Measurements from ENCODE around the gene ZNF516.

ZNF516 gene

GRCh38 chr18:76319366-76319765, 175.7 kb downstream of the ZNF516 start:
- Histone ChIP-seq H3K4me3 (ENCODE audit: low read depth, low read length) (no peak overlapping the region), H3K4me1 (ENCODE audit: control insufficient read depth, insufficient read depth, low read length) (no peaks in the 10 kb centered on the region), H3K36me3 (ENCODE audit: control insufficient read depth in 2 of 2, insufficient read depth in 1 of 2, low read length in 2 of 2) (no peaks in the 10 kb centered on the region), H3K27ac (ENCODE audit: extremely low read depth, low read depth, low read length) (no peak overlapping the region), H3K9me3 (ENCODE audit: control insufficient read depth, insufficient read depth, low read depth, low read length) (no peaks in the 10 kb centered on the region)
- ChIA-PET POLR2A (no interaction called here), CTCF (interaction anchor here (0.8 to 1.7 kb wide), 2 partner anchors 9 to 13 kb away, joined by 3 to 4 read pairs; no protein-coding TSS in a partner anchor)
- no peak for TF ChIP-seq ZBTB8A (tag by site-specific recombination; IDR thresholded peaks at IDR 0.05)
- TF ChIP-seq, protein P1, sequence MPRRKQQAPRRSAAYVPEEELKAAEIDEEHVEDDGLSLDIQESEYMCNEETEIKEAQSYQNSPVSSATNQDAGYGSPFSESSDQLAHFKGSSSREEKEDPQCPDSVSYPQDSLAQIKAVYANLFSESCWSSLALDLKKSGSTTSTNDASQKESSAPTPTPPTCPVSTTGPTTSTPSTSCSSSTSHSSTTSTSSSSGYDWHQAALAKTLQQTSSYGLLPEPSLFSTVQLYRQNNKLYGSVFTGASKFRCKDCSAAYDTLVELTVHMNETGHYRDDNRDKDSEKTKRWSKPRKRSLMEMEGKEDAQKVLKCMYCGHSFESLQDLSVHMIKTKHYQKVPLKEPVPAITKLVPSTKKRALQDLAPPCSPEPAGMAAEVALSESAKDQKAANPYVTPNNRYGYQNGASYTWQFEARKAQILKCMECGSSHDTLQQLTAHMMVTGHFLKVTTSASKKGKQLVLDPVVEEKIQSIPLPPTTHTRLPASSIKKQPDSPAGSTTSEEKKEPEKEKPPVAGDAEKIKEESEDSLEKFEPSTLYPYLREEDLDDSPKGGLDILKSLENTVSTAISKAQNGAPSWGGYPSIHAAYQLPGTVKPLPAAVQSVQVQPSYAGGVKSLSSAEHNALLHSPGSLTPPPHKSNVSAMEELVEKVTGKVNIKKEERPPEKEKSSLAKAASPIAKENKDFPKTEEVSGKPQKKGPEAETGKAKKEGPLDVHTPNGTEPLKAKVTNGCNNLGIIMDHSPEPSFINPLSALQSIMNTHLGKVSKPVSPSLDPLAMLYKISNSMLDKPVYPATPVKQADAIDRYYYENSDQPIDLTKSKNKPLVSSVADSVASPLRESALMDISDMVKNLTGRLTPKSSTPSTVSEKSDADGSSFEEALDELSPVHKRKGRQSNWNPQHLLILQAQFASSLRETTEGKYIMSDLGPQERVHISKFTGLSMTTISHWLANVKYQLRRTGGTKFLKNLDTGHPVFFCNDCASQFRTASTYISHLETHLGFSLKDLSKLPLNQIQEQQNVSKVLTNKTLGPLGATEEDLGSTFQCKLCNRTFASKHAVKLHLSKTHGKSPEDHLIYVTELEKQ (tag by site-specific recombination; IDR thresholded peaks at IDR 0.05; ENCODE audit: borderline replicate concordance) = no peak
- TF ChIP-seq FEZF1 (tag by site-specific recombination; IDR thresholded peaks at IDR 0.05) = no peak
- TF ChIP-seq ZNF24 (tag by site-specific recombination; IDR thresholded peaks at IDR 0.05) = no peak
- TF ChIP-seq ZNF664 (tag by site-specific recombination; IDR thresholded peaks at IDR 0.05) = no peak
- no peak for TF ChIP-seq ZNF600 (tag by site-specific recombination; IDR thresholded peaks at IDR 0.05)

- POLR2A ChIA-PET = no interaction called here
- CTCF ChIA-PET = interaction anchor here (0.8 to 1.7 kb wide), 2 partner anchors 8 to 12 kb away, joined by 3 to 4 read pairs; no protein-coding TSS in a partner anchor
Observed at GRCh38 chr18:76318607-76319006, 176.4 kb downstream of the ZNF516 start.

More at GRCh38 chr18:76318607-76319006, 176.4 kb downstream of the ZNF516 start:
- Histone ChIP-seq H3K9me3 (ENCODE audit: control insufficient read depth, insufficient read depth, low read depth, low read length) (no peaks in the 10 kb centered on the region), H3K27ac (ENCODE audit: extremely low read depth, low read depth, low read length) (no peak overlapping the region), H3K4me3 (ENCODE audit: low read depth, low read length) (no peak overlapping the region), H3K36me3 (ENCODE audit: control insufficient read depth in 2 of 2, insufficient read depth in 1 of 2, low read length in 2 of 2) (no peaks in the 10 kb centered on the region), H3K4me1 (ENCODE audit: control insufficient read depth, insufficient read depth, low read length) (no peaks in the 10 kb centered on the region)
- TF ChIP-seq ZNF704 (tag by site-specific recombination; IDR thresholded peaks at IDR 0.05) (no peak), ZNF530 (tag by site-specific recombination; IDR thresholded peaks at IDR 0.05; ENCODE audit: low read depth) (no peak), ZXDB (tag by site-specific recombination; IDR thresholded peaks at IDR 0.05) (no peak), ZSCAN30 (tag by site-specific recombination; IDR thresholded peaks at IDR 0.05) (no peak), ZNF501 (tag by site-specific recombination; IDR thresholded peaks at IDR 0.05) (no peak), OSR2 (tag by site-specific recombination; IDR thresholded peaks at IDR 0.05) (no peak), ZNF621 (tag by site-specific recombination; IDR thresholded peaks at IDR 0.05) (no peak), ZNF513 (tag by site-specific recombination; IDR thresholded peaks at IDR 0.05) (no peak), RBAK (tag by site-specific recombination; IDR thresholded peaks at IDR 0.05) (no peak), ZNF19 (tag by site-specific recombination; IDR thresholded peaks at IDR 0.05; ENCODE audit: low read depth) (no peak), ZNF518A (tag by site-specific recombination; conservative IDR thresholded peaks at IDR 0.05; ENCODE audit: low read depth) (no peak), SCRT1 (tag by site-specific recombination; IDR thresholded peaks at IDR 0.05; ENCODE audit: borderline replicate concordance) (no peak), MZF1 (tag by site-specific recombination; IDR thresholded peaks at IDR 0.05; ENCODE audit: borderline replicate concordance) (no peak), ZNF274 (IDR thresholded peaks at IDR 0.05; ENCODE audit: low read length) (no peak), ZNF274 (tag by site-specific recombination; IDR thresholded peaks at IDR 0.05; ENCODE audit: borderline replicate concordance) (no peak), ZNF623 (tag by site-specific recombination; IDR thresholded peaks at IDR 0.05) (no peak), ZNF335 (tag by site-specific recombination; conservative IDR thresholded peaks at IDR 0.05) (no peak), ZSCAN18 (tag by site-specific recombination; IDR thresholded peaks at IDR 0.05) (no peak)

Data from HEK293 (cell line).